Stimulated activated CD4-positive, alpha-beta T cell treated with anti-CD3 and anti-CD28 coated beads, TNF-alpha, amount 100 ng/mL, for 4 hours (primary cell): ENCODE measurements around the gene ADARB2.
"Not testable (repeated sequence)": the region's sequence is repeated elsewhere in the genome, so short reads cannot be mapped to it uniquely, and the experiment has no call there.

Experiments
- DNase-seq, 3 experiments: peaks; one replicate each; pipeline ENCODE4 v3.0.0-alpha.2; 2020; ENCODE audit warnings: low read depth in 3 of 3

Gene ADARB2

GRCh38 chr10:1737222-1738061 is at the start of gene ADARB2:
Gene ADARB2, minus strand, starts transcription at chr10:1737525.
- no peak for DNase-seq

GRCh38 chr10:1785835-1786234 is 48.5 kb upstream of the ADARB2 start:
- no peak for DNase-seq

DNA sequence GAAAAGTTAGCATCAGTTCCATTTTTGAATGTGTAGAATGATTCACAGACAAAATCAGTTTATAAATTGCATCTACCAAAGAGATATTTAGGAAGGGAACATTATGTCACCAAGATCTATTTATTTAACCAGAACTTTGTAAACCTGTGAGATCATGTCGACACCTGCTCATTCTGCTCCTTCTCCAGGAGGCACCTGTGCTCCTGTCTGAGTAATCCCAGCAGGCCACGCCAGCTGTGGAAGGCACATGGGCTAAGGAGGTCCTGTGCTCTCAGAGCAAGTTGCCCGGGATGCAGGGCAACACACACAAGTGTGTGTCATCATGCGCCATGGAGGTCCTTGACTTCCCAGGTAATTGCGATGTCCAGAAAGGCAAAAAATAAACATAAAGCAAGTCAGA is 45.5 kb upstream of the ADARB2 start:
- DNase-seq = no peak

DNA sequence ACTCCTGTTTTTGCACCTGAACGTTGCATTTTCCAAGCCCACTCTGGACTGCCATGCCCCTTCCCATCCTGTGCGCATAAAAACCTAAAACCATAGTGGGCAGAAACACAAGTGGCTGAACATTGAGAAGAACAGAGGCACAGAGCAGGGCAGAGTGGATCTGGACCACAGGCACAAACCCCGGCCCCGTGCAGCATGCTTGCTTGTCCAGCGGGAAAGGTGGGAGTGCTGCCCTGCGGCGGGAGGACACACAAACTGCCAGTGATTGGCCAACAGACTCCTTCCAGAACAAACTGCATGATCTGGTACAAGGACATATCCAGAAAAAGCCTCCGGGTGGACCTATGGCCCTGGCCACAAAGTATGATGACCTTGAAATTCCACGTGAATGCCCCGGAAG is 42.5 kb upstream of the ADARB2 start:
- no peak for DNase-seq

GRCh38 chr10:1778375-1778969 is 41.1 kb upstream of the ADARB2 start:
- DNase-seq = no peak

- DNase-seq = no peak
Observed at GRCh38 chr10:1776127-1776662, 38.9 kb upstream of the ADARB2 start.

- DNase-seq = no peak
Observed at GRCh38 chr10:1774796-1775195, 37.5 kb upstream of the ADARB2 start.

DNA sequence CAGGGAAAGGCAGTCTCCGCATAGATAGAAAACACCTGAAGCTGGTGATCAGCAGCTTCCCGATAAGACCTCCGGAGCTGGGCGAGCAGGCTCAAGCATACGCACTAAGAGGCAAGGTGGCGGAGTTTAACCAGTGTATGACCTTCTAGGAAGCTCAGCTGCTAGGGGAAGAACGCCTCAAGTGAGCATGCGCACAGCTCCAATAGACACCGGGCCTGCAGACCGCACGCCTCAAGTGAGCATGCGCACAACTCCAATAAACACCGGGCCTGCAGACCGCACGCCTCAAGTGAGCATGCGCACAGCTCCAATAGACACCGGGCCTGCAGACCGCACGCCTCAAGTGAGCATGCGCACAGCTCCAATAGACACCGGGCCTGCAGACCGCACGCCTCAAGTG is 35.9 kb upstream of the ADARB2 start:
- not testable (repeated sequence) for DNase-seq

DNA sequence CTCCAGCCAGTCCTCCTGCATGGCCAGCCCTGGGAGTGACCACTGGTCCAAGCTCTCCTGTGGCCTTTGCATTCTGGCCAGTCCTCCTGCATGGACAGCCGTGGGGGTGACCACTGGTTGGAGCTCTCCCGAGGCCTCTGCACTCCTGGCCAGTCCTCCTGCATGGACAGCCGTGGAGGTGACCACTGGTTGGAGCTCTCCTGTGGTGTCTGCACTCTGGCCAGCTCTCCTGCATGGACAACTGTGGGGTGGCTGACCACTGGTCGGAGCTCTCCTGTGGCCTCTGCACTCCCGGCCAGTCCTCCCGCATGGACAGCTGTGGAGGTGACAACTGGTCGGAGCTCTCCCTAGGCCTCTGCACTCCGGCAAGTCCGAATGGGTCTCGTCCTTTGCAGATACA is 28.7 kb upstream of the ADARB2 start:
- DNase-seq = no peak

GRCh38 chr10:1762076-1762475 is 24.8 kb upstream of the ADARB2 start:
- no peak for DNase-seq

GRCh38 chr10:1754506-1755153 is 17.3 kb upstream of the ADARB2 start:
- no peak for DNase-seq

DNA sequence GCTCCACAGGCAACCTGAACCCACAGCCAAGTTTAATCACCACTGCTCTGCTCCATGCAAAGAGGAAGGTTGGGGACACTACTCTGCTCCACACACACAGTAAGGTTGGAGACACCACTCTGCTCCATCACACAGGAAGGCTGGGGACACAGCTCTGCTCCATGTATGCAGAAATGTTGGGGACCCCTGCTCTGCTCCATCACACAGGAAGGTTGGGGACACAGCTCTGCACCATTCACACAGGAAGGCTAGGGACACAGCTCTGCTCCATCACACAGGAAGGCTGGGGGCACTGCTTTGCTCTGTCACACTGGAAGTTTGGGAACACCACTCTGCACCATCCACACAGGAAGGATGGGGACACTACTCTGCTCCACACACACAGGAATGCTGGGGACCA is 14.8 kb upstream of the ADARB2 start:
- DNase-seq = no peak

DNA sequence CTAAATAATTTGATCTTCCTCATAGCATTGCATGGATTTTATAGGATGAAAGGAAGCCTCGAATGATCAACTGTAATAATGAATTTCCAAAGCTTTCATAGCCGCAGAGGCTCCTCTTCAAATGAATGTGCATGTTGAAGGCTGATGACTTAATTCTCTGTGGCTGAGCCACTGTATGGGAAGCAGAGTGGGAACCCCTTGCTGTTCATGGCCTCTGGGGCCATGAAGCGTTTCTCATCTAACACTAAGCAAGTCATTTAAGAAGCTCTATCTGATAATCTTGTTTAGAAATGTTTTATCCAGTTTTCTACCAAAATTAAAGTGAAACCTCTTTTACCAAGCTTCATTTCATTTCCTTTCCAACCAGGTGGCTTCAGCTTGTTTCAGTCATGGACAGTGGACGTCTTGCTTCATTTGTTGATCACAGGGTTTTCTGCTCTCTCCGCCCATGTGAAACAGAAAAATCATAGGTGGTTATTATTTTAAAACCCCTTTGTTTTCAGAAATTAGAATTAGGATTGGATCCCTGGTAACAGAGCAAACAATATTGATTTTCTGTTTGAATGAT is 10.3 kb upstream of the ADARB2 start:
- no peak for DNase-seq

- no peak for DNase-seq
Observed at GRCh38 chr10:1746796-1747195, 9.5 kb upstream of the ADARB2 start.

- DNase-seq = no peak
Observed at GRCh38 chr10:1745780-1746456, 8.6 kb upstream of the ADARB2 start.

GRCh38 chr10:1744524-1744923 is 7.2 kb upstream of the ADARB2 start:
- no peak for DNase-seq

GRCh38 chr10:1743141-1743540 is 5.8 kb upstream of the ADARB2 start:
- no peak for DNase-seq

- no peak for DNase-seq
Observed at GRCh38 chr10:1741450-1741849, 4.1 kb upstream of the ADARB2 start.

DNA sequence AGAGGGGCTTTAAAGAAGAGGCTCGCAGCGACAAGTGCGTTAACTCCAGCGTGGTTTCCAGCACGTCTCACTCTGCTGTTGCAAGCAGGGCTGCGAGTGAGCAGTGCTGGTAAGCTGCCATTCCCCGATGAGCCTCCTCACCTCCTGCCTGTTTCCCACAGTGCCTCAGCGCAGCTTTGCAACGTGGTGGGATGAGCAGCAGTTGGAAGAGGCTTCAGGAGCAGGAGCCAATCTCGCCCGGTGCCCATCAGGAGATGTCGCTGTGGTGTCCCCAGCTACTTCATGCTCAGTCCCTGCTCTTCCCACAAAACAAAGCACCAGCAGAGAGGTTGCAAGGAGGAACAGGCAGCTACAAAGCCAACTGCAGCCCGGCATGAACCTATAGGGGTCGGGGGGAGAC is 2.4 kb upstream of the ADARB2 start:
- no peak for DNase-seq

DNA sequence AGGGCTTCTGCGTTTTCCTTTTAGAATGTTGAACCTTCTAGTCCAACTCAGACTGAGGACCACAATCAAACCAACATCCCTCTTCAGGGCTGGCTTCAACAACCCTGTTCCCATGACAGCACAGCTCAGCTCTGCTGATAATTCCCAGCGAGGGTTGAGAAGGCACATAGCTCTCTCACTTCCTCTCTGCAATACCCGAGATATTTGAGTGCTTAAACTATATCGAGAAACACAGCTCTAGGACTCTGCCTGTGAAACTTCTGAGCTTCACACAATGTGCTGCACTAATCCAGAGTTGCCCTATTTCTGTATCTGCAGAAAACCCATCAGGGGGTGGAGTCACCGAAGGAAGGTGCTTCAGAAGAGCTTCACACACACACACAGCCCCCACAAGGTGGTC is 1.6 kb upstream of the ADARB2 start:
- DNase-seq = no peak

DNA sequence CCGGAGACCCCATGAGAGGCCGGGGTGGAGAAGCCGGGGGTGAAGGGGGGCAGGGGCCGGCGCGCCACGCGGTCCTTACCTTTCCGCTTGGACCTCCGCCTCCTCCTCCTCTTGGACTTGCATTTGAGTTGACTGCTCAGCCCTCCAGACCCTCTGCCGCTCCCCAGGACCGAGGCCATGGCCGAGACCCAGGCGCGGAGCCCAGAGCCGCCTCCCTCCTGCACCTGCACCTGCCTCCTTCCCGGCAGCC is 428 bp downstream of the ADARB2 start:
- no peak for DNase-seq
